ENCODE results near the gene CCL5.

Gene CCL5

DNA sequence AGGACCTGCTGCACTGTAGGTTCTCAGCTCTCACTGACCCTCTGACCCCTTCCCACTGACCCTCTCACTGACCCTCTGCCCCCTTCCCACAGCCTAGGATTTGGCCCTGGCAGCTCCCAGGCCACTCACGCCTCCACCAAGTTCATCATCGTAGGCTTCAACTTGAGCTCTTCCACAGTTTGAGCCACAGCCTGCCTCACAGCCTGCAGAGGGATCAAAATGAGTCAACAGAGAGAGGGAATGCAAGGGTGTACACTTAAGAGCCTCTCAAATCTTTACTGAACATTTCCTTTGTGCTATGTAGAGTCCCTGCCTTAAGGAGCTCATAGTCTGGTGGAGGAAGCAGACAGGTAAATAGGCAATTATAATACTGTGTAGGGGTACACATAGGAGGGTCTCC, 23.6 kb downstream of the CCL5 start:
- no peak overlapping the region for H3K4me3 ChIP-seq (ENCODE audit: low read depth, low read length)
- DNase-seq = no peak
- TF ChIP-seq, protein P1, sequence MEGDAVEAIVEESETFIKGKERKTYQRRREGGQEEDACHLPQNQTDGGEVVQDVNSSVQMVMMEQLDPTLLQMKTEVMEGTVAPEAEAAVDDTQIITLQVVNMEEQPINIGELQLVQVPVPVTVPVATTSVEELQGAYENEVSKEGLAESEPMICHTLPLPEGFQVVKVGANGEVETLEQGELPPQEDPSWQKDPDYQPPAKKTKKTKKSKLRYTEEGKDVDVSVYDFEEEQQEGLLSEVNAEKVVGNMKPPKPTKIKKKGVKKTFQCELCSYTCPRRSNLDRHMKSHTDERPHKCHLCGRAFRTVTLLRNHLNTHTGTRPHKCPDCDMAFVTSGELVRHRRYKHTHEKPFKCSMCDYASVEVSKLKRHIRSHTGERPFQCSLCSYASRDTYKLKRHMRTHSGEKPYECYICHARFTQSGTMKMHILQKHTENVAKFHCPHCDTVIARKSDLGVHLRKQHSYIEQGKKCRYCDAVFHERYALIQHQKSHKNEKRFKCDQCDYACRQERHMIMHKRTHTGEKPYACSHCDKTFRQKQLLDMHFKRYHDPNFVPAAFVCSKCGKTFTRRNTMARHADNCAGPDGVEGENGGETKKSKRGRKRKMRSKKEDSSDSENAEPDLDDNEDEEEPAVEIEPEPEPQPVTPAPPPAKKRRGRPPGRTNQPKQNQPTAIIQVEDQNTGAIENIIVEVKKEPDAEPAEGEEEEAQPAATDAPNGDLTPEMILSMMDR (IDR thresholded peaks at IDR 0.05; ENCODE audit: low read depth, low read length, missing control alignments) = no peak
- in situ Hi-C loops (cut with HindIII; ENCODE audit: low pct_ligation_motif_present, low sequenced_read_pairs) = no loop called here
- no peaks in the 10 kb centered on the region for H3K36me3 ChIP-seq (replicated peaks)
- H3K27me3 ChIP-seq (replicated peaks) = no peaks in the 10 kb centered on the region
- no peak overlapping the region for H3K27ac ChIP-seq

- no peak for DNase-seq
Observed at GRCh38 chr17:35855965-35856364, 24.2 kb downstream of the CCL5 start.

GRCh38 chr17:35849469-35850348, 30.5 kb downstream of the CCL5 start:
- TF ChIP-seq, protein P1 (IDR thresholded peaks at IDR 0.05; ENCODE audit: low read depth, low read length, missing control alignments) = peak; percentile 89
- H3K4me3 ChIP-seq (ENCODE audit: low read depth, low read length) = no peak overlapping the region
- no peaks in the 10 kb centered on the region for H3K27me3 ChIP-seq (replicated peaks)
- in situ Hi-C loops (cut with HindIII; ENCODE audit: low pct_ligation_motif_present, low sequenced_read_pairs) = no loop called here
- H3K36me3 ChIP-seq (replicated peaks) = peaks cover 43% of the 10 kb centered on the region
- peak; percentile 75 for DNase-seq
- no peak overlapping the region for H3K27ac ChIP-seq

More at GRCh38 chr17:35855965-35856364, 24.2 kb downstream of the CCL5 start:
- in situ Hi-C loops (cut with HindIII; ENCODE audit: low pct_ligation_motif_present, low sequenced_read_pairs) = no loop called here
- Histone ChIP-seq H3K36me3 (replicated peaks) (no peaks in the 10 kb centered on the region), H3K4me3 (ENCODE audit: low read depth, low read length) (no peak overlapping the region), H3K27me3 (replicated peaks) (no peaks in the 10 kb centered on the region), H3K27ac (no peak overlapping the region)
- TF ChIP-seq, protein P1 (IDR thresholded peaks at IDR 0.05; ENCODE audit: low read depth, low read length, missing control alignments) = no peak

DNA sequence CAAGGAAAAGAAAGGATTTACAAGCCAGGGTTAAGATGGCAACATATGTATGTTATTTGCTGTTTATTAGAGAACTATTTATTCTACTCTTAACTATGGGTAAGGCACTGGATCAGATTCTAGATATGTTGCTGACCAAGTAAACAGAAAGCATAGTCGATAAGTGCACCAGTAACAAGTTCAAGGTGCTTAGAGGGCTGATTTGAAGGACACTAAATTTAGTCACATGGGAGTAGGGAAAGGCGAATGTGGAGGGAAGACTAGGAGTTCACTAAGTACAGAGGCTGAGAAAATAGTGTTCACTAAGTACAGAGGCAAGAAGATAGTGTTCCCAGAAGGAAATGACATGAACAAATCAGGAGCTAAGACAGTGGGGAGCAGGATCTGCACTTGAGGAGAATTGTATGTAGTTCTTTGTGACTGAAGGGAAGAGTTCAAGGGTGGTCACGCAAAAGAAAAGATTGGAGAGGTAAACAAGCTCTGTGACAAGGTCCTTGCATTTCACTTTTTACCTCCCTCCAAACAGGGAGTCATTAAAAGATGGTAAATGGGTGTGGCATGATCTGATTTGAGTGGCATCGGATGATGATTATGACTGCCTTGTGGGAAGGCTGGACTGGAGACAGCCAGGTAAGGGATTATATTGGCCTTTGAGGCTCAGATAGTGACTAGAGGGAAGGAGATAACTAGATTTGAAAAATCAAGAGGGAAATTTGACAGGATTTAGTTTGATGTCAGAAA, 32.4 kb downstream of the CCL5 start:
- no peaks in the 10 kb centered on the region for H3K27me3 ChIP-seq (replicated peaks)
- H3K4me3 ChIP-seq (ENCODE audit: low read depth, low read length) = no peak overlapping the region
- H3K36me3 ChIP-seq (replicated peaks) = peaks cover 59% of the 10 kb centered on the region
- TF ChIP-seq, protein P1 (IDR thresholded peaks at IDR 0.05; ENCODE audit: low read depth, low read length, missing control alignments) = no peak
- DNase-seq = no peak
- H3K27ac ChIP-seq = no peak overlapping the region
- in situ Hi-C loops (cut with HindIII; ENCODE audit: low pct_ligation_motif_present, low sequenced_read_pairs) = no loop called here

- TF ChIP-seq, protein P1 (IDR thresholded peaks at IDR 0.05; ENCODE audit: low read depth, low read length, missing control alignments) = no peak
- H3K27me3 ChIP-seq (replicated peaks) = no peaks in the 10 kb centered on the region
- DNase-seq = no peak
- H3K27ac ChIP-seq = no peak overlapping the region
- peaks cover 67% of the 10 kb centered on the region for H3K36me3 ChIP-seq (replicated peaks)
- no peak overlapping the region for H3K4me3 ChIP-seq (ENCODE audit: low read depth, low read length)
- in situ Hi-C loops (cut with HindIII; ENCODE audit: low pct_ligation_motif_present, low sequenced_read_pairs) = no loop called here
Observed at GRCh38 chr17:35847006-35847405, 33.2 kb downstream of the CCL5 start.
